GM19193 (cell line): ENCODE data around the gene DDX49.

Source experiments
- POLR2A ChIP-seq: IDR thresholded peaks from 4 replicates; pipeline ENCODE4 v1.6.1; 2011; ENCODE audit not compliant: insufficient read depth, insufficient read length; ENCODE audit errors: extremely low read depth

Gene DDX49

GRCh38 chr19:18919900-18920214 lies 342 bp downstream of the DDX49 start:
- no peak for TF ChIP-seq POLR2A

- TF ChIP-seq POLR2A: no peak
Measured at GRCh38 chr19:18920400-18920799, 885 bp downstream of the DDX49 start.

GRCh38 chr19:18921593-18921992 lies 2.1 kb downstream of the DDX49 start:
- TF ChIP-seq POLR2A: no peak

GRCh38 chr19:18922228-18922985 lies 2.9 kb downstream of the DDX49 start:
- no peak for TF ChIP-seq POLR2A

GRCh38 chr19:18924684-18925213 lies 5.2 kb downstream of the DDX49 start:
- TF ChIP-seq POLR2A: no peak

- TF ChIP-seq POLR2A: peak; percentile 10
Measured at GRCh38 chr19:18928018-18928805, 8.7 kb downstream of the DDX49 start.

- TF ChIP-seq POLR2A: no peak
Measured at GRCh38 chr19:18929311-18929710, 9.8 kb downstream of the DDX49 start.

- TF ChIP-seq POLR2A: no peak
Measured at GRCh38 chr19:18931316-18932162, 12.0 kb downstream of the DDX49 start.

GRCh38 chr19:18932216-18932841 lies 12.8 kb downstream of the DDX49 start:
- TF ChIP-seq POLR2A: no peak

- no peak for TF ChIP-seq POLR2A
Measured at GRCh38 chr19:18933297-18933696, 13.8 kb downstream of the DDX49 start.

GRCh38 chr19:18939163-18939562 lies 19.6 kb downstream of the DDX49 start:
- TF ChIP-seq POLR2A: no peak

GRCh38 chr19:18939922-18940768 lies 20.6 kb downstream of the DDX49 start:
- TF ChIP-seq POLR2A: no peak

GRCh38 chr19:18940769-18941627 lies 21.5 kb downstream of the DDX49 start, which contains the start of gene HOMER3:
Gene HOMER3, minus strand, starts transcription at chr19:18941217. Its CDS starts 2,235 bp downstream, at chr19:18938982.
- no peak for TF ChIP-seq POLR2A

GRCh38 chr19:18941628-18942354 lies 22.3 kb downstream of the DDX49 start:
- no peak for TF ChIP-seq POLR2A
